Activated T-cell treated with anti-CD3 and anti-CD28 coated beads, Interleukin-2, amount 50 U/mL, for 1 hour (primary cell): ENCODE measurements around the gene MAPRE2.
"Not testable (repeated sequence)": the region's sequence is repeated elsewhere in the genome, so short reads cannot be mapped to it uniquely, and the experiment has no call there.

Experiments used
- DNase-seq: peaks from one replicate; pipeline ENCODE4 v3.0.0-alpha.2; 2020

The MAPRE2 gene

GRCh38 chr18:35158728-35159450 lies 117.7 kb downstream of the MAPRE2 start:
- DNase-seq, result no peak

- no peak for DNase-seq
Measured at GRCh38 chr18:35159782-35160181, 118.6 kb downstream of the MAPRE2 start.

- DNase-seq, result no peak
Measured at GRCh38 chr18:35161485-35161884, 120.3 kb downstream of the MAPRE2 start.

- DNase-seq, result no peak
Measured at GRCh38 chr18:35161934-35162333, 120.7 kb downstream of the MAPRE2 start.

GRCh38 chr18:35163014-35163539 lies 121.9 kb downstream of the MAPRE2 start:
- no peak for DNase-seq

GRCh38 chr18:35163721-35164120 lies 122.5 kb downstream of the MAPRE2 start:
- DNase-seq, result no peak

- no peak for DNase-seq
Measured at GRCh38 chr18:35164133-35164532, 122.9 kb downstream of the MAPRE2 start.

- DNase-seq, result no peak
Measured at GRCh38 chr18:35167332-35167731, 126.1 kb downstream of the MAPRE2 start.

GRCh38 chr18:35167857-35168256 lies 126.6 kb downstream of the MAPRE2 start:
- DNase-seq, result no peak

- DNase-seq, result not testable (repeated sequence)
Measured at GRCh38 chr18:35170323-35170722, 129.1 kb downstream of the MAPRE2 start.

- DNase-seq, result no peak
Measured at GRCh38 chr18:35171315-35171987, 130.2 kb downstream of the MAPRE2 start.

- no peak for DNase-seq
Measured at GRCh38 chr18:35172009-35172408, 130.8 kb downstream of the MAPRE2 start.

GRCh38 chr18:35172451-35173035 lies 131.3 kb downstream of the MAPRE2 start:
- no peak for DNase-seq

GRCh38 chr18:35174093-35174731 lies 133.0 kb downstream of the MAPRE2 start:
- DNase-seq, result no peak

GRCh38 chr18:35174745-35175144 lies 133.5 kb downstream of the MAPRE2 start:
- DNase-seq, result no peak

GRCh38 chr18:35176925-35177324 lies 135.7 kb downstream of the MAPRE2 start:
- no peak for DNase-seq

- no peak for DNase-seq
Measured at GRCh38 chr18:35178260-35178659, 137.0 kb downstream of the MAPRE2 start.

- DNase-seq, result no peak
Measured at GRCh38 chr18:35179906-35180305, 138.7 kb downstream of the MAPRE2 start.

GRCh38 chr18:35180455-35180854 lies 139.2 kb downstream of the MAPRE2 start:
- DNase-seq, result no peak

GRCh38 chr18:35182151-35182550 lies 140.9 kb downstream of the MAPRE2 start:
- no peak for DNase-seq

GRCh38 chr18:35183886-35184285 lies 142.7 kb downstream of the MAPRE2 start:
- DNase-seq, result no peak

- no peak for DNase-seq
Measured at GRCh38 chr18:35185771-35186170, 144.6 kb downstream of the MAPRE2 start.

- no peak for DNase-seq
Measured at GRCh38 chr18:35186291-35187034, 145.2 kb downstream of the MAPRE2 start.
